Stimulated activated CD4-positive, alpha-beta T cell treated with anti-CD3 and anti-CD28 coated beads, Interleukin-12 subunit alpha, Interleukin-12 subunit beta, amount 100 ng/mL, for 48 hours (primary cell): ENCODE measurements around the gene OPCML.
A peak's percentile ranks its signal among the peaks of the same experiment; 100 is the strongest.

Source experiments
- DNase-seq, 3 donors: peaks; one replicate each; pipeline ENCODE4 v3.0.0-alpha.2; 2020; ENCODE audit warnings: low read depth in 2 of 3, low spot score in 1 of 3

Gene OPCML

GRCh38 chr11:133082841-133083488 lies 449.3 kb downstream of the OPCML start:
- peak; percentile 46 to 58 (median 48) for DNase-seq

GRCh38 chr11:133082453-133082781 lies 449.9 kb downstream of the OPCML start:
- no peak for DNase-seq

- no peak for DNase-seq
Observed at GRCh38 chr11:133081730-133082452, 450.4 kb downstream of the OPCML start.

- DNase-seq: no peak
Observed at GRCh38 chr11:133081020-133081419, 451.3 kb downstream of the OPCML start.

- peak; percentile 10 to 21 (median 11) for DNase-seq
Observed at GRCh38 chr11:133078591-133079404, 453.5 kb downstream of the OPCML start.

- no peak for DNase-seq
Observed at GRCh38 chr11:133078012-133078411, 454.3 kb downstream of the OPCML start.

GRCh38 chr11:133075351-133075750 lies 456.9 kb downstream of the OPCML start:
- DNase-seq: no peak

GRCh38 chr11:133072858-133073582 lies 459.3 kb downstream of the OPCML start:
- no peak for DNase-seq

GRCh38 chr11:133072378-133072777 lies 459.9 kb downstream of the OPCML start:
- no peak for DNase-seq

DNA sequence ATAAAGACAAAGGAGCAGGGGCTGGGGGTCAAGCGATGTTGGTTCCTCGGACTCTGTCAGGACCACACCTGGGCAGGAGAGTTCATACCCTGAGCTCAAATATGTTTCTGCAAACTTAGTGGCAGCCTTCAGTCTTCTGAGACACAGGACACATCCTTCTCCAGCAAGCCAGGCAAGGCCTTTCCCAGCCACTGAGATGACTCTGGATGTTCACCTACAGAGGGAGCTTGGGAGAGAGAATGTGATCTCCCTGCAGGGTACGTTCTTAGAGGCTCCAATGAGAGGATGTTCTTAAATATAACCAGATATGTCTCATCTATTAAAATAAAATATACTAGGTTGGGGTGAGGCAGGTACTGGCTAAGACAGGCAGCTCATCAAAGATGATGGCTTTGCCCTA lies 461.5 kb downstream of the OPCML start:
- no peak for DNase-seq

DNA sequence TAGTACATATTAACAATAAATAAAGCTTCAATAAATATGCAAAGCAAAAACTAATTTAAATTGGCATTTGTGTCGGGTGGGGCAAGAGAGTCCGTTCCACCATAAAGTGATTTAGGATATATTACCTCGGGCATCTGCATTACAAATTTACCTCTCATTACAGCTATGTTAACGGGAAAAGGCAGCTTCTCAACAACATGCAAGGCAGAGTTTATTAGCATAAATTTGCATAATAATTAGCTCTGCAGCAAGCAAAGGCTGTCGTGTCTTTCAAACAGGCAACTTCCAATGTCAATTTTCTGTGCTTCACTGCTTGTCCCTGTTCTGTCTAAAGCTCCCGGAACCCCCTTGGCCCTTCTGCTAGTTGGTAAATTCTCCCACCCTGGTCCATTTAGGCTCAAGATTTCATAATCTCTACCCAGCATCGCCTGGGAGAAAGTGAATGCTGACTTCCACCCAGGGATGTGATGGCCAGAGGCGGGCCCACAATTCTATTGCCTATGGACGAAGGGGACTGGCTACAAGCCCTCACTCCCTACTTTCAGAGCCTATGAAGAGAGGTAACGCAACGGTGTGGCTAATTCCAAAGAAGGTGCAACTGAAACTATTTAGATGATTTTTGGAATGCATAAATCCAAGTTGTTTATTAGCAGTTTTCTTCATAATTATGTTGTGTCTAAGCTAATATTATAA lies 462.1 kb downstream of the OPCML start:
- no peak for DNase-seq

DNA sequence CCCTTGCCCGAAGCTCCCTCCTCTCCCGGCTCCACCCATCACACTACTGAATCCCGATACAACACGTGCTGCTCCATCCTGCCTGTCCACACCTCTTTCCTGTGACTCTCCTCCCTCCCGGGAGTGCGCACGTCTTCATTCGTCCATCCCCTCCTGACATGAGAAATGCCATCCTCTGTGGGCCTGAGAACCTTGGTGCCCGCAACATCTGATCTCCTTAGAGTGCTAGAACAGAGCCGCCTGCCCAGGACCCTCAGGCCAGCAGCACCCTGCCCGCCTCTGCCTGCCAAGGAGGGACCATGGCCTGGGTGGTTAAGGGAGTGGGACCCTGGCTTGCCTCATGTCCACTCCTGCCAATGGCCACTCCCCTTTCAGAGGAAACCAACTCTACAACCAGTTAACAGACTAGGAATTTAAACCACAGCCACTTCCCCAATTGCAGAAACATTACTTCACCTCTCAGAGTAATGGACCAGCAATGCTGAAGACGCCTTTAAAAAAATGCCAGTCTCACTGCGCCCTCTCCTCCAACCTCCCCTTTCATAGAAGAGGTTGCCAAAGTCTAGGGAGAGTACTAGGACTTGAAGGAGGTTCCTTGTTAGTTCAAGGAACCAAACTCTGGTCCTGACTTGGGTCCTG lies 466.3 kb downstream of the OPCML start:
- DNase-seq: no peak

- no peak for DNase-seq
Observed at GRCh38 chr11:133064961-133065360, 467.3 kb downstream of the OPCML start.

GRCh38 chr11:133064152-133064877 lies 468.0 kb downstream of the OPCML start:
- DNase-seq: no peak

DNA sequence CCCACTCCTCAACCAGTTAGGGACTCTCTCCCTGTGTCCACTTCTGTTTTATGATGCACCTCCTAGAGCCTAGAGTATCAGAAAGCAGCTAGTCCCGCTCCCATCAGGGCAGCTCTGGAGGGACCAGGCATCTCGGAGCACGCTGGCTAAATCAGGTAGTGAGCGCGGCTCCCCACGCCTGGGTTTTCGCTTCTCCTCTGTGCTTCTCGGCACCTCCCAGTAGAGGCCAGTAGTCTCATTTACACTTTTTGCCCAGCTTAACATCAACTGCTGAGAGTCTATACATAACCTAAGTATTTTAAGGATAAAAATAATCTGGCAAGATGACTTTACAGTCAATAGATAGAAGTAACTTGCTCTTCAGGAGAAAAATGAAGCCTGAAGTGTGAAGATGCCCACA lies 473.8 kb downstream of the OPCML start:
- DNase-seq: no peak

- no peak for DNase-seq
Observed at GRCh38 chr11:133053124-133053776, 479.1 kb downstream of the OPCML start.

DNA sequence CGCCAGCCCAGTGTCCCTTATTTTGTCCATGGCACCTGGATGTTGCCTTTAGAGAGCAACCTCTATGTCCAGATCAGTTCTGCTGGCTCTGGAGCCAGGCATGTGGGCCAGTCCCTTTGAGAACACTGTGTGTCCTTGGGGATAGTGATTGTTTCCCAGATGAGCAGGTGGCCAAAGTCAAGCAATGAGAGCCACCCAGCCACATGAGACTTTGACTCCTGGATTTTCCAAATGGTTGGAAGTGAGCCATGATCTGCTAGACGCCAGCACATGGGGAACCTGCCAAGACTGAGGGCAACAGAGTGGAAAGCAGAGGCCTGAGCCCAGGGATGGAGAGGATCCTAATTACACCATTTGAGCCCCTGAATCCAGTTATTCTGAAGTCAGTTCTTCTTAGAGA lies 479.8 kb downstream of the OPCML start:
- no peak for DNase-seq

GRCh38 chr11:133049244-133050019 lies 482.9 kb downstream of the OPCML start:
- DNase-seq: no peak
